ENCODE data around the gene IL27RA.

DNA sequence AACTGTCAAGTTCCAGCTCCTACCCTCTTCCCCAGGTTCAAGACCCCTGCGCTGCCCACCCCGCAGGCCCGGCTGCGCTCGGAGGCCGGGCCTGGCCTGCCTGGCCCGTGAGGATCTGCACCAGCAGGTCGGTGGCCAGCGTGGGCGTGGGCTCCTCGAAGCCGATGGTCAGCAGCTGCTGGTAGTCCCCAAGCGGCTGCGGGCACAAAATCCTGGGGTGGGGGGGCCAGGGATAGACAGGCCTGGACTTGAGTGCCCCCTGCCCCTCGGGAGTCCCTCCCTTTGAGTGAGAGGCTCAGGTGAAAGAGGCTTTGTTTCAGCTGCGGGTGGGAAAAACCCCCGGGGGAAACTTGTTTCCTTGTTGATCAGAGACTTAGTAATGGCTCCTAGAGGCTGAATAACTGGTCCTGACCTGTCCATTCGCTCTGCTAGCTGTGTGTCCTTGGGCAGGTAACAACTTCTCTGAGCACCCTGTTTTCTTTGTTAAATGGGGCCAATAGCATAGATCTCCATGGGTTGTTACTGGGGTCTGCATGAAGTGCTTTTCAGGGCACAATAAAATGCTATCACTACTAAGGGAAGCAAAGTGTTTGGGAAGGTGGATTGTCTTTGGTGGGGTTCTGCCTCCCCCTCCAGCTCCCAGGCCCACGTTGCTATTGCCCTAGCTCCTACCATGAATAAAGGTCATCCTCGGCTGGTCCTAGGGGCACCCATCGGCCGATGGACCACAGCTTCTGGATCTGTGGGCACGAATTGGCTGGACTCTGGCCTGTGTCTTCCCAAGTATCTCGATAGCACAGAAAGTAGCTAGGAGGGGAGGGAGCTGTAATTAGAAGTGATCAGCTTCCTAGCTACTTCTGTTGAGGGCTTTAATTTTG is 50.5 kb downstream of the IL27RA start:
- TF ChIP-seq, protein P1, sequence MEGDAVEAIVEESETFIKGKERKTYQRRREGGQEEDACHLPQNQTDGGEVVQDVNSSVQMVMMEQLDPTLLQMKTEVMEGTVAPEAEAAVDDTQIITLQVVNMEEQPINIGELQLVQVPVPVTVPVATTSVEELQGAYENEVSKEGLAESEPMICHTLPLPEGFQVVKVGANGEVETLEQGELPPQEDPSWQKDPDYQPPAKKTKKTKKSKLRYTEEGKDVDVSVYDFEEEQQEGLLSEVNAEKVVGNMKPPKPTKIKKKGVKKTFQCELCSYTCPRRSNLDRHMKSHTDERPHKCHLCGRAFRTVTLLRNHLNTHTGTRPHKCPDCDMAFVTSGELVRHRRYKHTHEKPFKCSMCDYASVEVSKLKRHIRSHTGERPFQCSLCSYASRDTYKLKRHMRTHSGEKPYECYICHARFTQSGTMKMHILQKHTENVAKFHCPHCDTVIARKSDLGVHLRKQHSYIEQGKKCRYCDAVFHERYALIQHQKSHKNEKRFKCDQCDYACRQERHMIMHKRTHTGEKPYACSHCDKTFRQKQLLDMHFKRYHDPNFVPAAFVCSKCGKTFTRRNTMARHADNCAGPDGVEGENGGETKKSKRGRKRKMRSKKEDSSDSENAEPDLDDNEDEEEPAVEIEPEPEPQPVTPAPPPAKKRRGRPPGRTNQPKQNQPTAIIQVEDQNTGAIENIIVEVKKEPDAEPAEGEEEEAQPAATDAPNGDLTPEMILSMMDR (IDR thresholded peaks at IDR 0.05; ENCODE audit: low read depth, low read length) = no peak
- TF ChIP-seq, protein P2, sequence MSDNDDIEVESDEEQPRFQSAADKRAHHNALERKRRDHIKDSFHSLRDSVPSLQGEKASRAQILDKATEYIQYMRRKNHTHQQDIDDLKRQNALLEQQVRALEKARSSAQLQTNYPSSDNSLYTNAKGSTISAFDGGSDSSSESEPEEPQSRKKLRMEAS (IDR thresholded peaks at IDR 0.05; ENCODE audit: low read depth, low read length) = no peak
